GM23338 (cell line): ENCODE results near the gene CCNI2. TPM values are rescaled to one million over a fixed set of nuclear protein-coding genes. Genes with fewer than 3 reads are reported as not detected.
A peak's percentile ranks its signal among the peaks of the same experiment; 100 is the strongest.

Experiments
- ATAC-seq: fragments of 200-7000 bp; cut with Tn5 transposase; 3 replicates; pipeline ENCODE4 v1.9.1; 2020
- DNase-seq: peaks from one replicate; pipeline ENCODE4 v3.0.0-alpha.2; 2015; ENCODE audit warnings: low spot score
- H2AFZ ChIP-seq: fragments of 200-600 bp; sonication (generic); 2 replicates; pipeline ENCODE4 v1.8.0; 2016; ENCODE audit warnings: antibody characterized with exemption, mild to moderate bottlenecking, moderate library complexity
- H3F3A ChIP-seq: fragments of 200-600 bp; sonication (generic); replicated peaks from 2 replicates; pipeline ENCODE4 v1.8.0; 2017; ENCODE audit warnings: antibody characterized with exemption, mixed run types, low read depth
- H3K27ac ChIP-seq: fragments of 200-600 bp; sonication (generic); 2 replicates; pipeline ENCODE4 v1.6.1; 2016; ENCODE audit warnings: low read depth
- H3K27me3 ChIP-seq: fragments of 200-600 bp; sonication (generic); 2 replicates; pipeline ENCODE4 v1.8.0; 2016; ENCODE audit warnings: mild to moderate bottlenecking, mixed run types, moderate library complexity; ENCODE audit not compliant: insufficient read depth
- H3K36me3 ChIP-seq: fragments of 200-600 bp; sonication (generic); 2 replicates; pipeline ENCODE4 v1.8.0; 2016; ENCODE audit warnings: mild to moderate bottlenecking; ENCODE audit not compliant: insufficient read depth
- H3K4me1 ChIP-seq: fragments of 200-600 bp; sonication (generic); 2 replicates; pipeline ENCODE4 v1.8.0; 2016; ENCODE audit warnings: mild to moderate bottlenecking, moderate library complexity; ENCODE audit not compliant: insufficient read depth
- H3K4me2 ChIP-seq: fragments of 200-600 bp; sonication (generic); 2 replicates; pipeline ENCODE4 v1.7.1; 2017; ENCODE audit warnings: mixed run types
- H3K4me3 ChIP-seq: fragments of 200-600 bp; sonication (generic); 2 replicates; pipeline ENCODE4 v1.6.1; 2016; ENCODE audit warnings: mixed run types
- H3K79me2 ChIP-seq: fragments of 200-600 bp; sonication (generic); replicated peaks from 2 replicates; pipeline ENCODE4 v1.8.0; 2017; ENCODE audit warnings: mild to moderate bottlenecking; ENCODE audit not compliant: insufficient read depth
- H3K9me2 ChIP-seq: fragments of 200-600 bp; sonication (generic); 2 replicates; pipeline ENCODE4 v1.8.0; 2017; ENCODE audit not compliant: insufficient read depth
- H4K20me1 ChIP-seq: fragments of 200-600 bp; sonication (generic); replicated peaks from 2 replicates; pipeline ENCODE4 v1.8.0; 2017; ENCODE audit warnings: mild to moderate bottlenecking; ENCODE audit not compliant: insufficient read depth
- H3K27ac Mint-ChIP-seq: 2 replicates; pipeline ENCODE4 v1.8.0; 2020; ENCODE audit warnings: inconsistent platforms, mild to moderate bottlenecking, moderate library complexity, mixed read lengths
- H3K27me3 Mint-ChIP-seq: 3 replicates; pipeline ENCODE4 v1.8.0; 2022; ENCODE audit warnings: low read depth, mild to moderate bottlenecking, moderate library complexity, mixed read lengths, inconsistent platforms; ENCODE audit not compliant: insufficient read depth, poor library complexity
- H3K36me3 Mint-ChIP-seq: 3 replicates; pipeline ENCODE4 v1.8.0; 2021; ENCODE audit warnings: low read depth, mild to moderate bottlenecking, inconsistent platforms, moderate library complexity, mixed read lengths
- H3K4me1 Mint-ChIP-seq: 3 replicates; pipeline ENCODE4 v1.8.0; 2020; ENCODE audit warnings: mild to moderate bottlenecking, inconsistent platforms, mixed read lengths
- H3K4me3 Mint-ChIP-seq: 3 replicates; pipeline ENCODE4 v1.8.0; 2021; ENCODE audit warnings: moderate library complexity, mild to moderate bottlenecking, inconsistent platforms, mixed read lengths
- H3K9me3 Mint-ChIP-seq: 3 replicates; pipeline ENCODE4 v1.8.0; 2020; ENCODE audit warnings: moderate library complexity, mild to moderate bottlenecking, inconsistent platforms, mixed read lengths
- JUNB ChIP-seq: IDR thresholded peaks from one replicate; pipeline ENCODE4 v1.6.1; 2016; ENCODE audit warnings: antibody characterized with exemption; ENCODE audit not compliant: unreplicated experiment
- REST ChIP-seq: IDR thresholded peaks from one replicate; pipeline ENCODE4 v1.6.1; 2018; ENCODE audit warnings: antibody characterized with exemption; ENCODE audit not compliant: unreplicated experiment
- ZNF114 ChIP-seq: fragments of 250-450 bp; sonication (Bioruptor Pico); IDR thresholded peaks from 2 replicates; pipeline ENCODE4 v1.5.0; 2020; ENCODE audit warnings: mild to moderate bottlenecking, moderate library complexity
- ZNF331 ChIP-seq: fragments of 250-450 bp; sonication (Bioruptor Pico); IDR thresholded peaks from 2 replicates; pipeline ENCODE4 v1.5.0; 2020; ENCODE audit warnings: low read depth, mild to moderate bottlenecking, moderate library complexity
- polyA plus RNA-seq: library from polyadenylated mRNA; unstranded; fragments of >200 nt; fragmentation: Nextera tagmentation; extraction: Ambion mirVana; gene quantifications from 2 replicates; pipeline ENCODE4 v1.2.1, GENCODE V29; 2016
- total RNA-seq: library from RNA; depleted of rRNA; stranded (reverse); fragments of >200 nt; shearing (Covaris generic); gene quantifications from 2 replicates; pipeline ENCODE4 v1.2.3, GENCODE V29; 2014
- TF ChIP-seq, protein P1 (sequence below): IDR thresholded peaks from 2 replicates; pipeline ENCODE4 v1.6.1; 2016; ENCODE audit warnings: antibody characterized with exemption
- TF ChIP-seq, protein P2 (sequence below), 2 experiments: fragments of 200-600 bp in 1 of 2; sonication (generic) in 1 of 2; conservative IDR thresholded peaks; 2 replicates each; pipeline versions ENCODE4 v1.5.1 to v1.6.1; 2016 to 2017; ENCODE audit warnings: antibody characterized with exemption in 2 of 2, low read depth in 2 of 2, mild to moderate bottlenecking in 2 of 2, moderate library complexity in 1 of 2

CCNI2 gene
- total and polyA plus RNA-seq, 2 experiments from 2014 or later, result 0.55 to 2.5 TPM

DNA sequence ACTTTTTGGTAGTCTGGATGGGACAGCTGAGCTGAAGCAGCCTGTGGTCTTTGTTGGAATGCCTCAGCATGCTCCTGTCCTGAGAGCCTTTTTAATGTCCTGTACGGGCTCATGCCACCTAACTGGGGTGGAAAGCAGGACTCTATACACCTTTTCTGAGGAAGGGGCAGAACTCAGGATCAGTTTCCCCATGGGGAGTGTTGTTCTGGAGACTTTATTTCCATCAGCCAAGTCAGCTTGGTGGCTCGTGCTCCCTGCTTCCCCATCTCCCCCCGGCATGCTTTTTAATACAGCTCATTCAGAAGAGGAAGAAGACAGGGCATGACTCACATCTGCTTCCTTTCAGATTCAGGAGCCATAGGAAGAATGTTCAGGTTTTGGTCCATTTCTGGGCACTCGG is 34.9 kb downstream of the CCNI2 start:
- DNase-seq (no peak), ATAC-seq (no peak)
- Histone ChIP-seq H3K4me2 (no peak overlapping the region), H3K27ac (no peak overlapping the region), H3K4me1 (peaks cover 8% of the 10 kb centered on the region), H3K79me2 (no peaks in the 10 kb centered on the region), H3K9me2 (no peaks in the 10 kb centered on the region), H3K36me3 (no peaks in the 10 kb centered on the region), H3K27me3 (peaks cover 53% of the 10 kb centered on the region), H4K20me1 (no peaks in the 10 kb centered on the region), H3K4me3 (no peak overlapping the region), H3F3A (no peaks in the 10 kb centered on the region), H2AFZ (peak overlapping the region; percentile 28; the same call in 1 of the 2 replicates)
- peaks cover 19% of the 10 kb centered on the region for H3K27me3 Mint-ChIP-seq
- H3K36me3 Mint-ChIP-seq, result no peaks in the 10 kb centered on the region
- no peak overlapping the region for H3K27ac Mint-ChIP-seq
- TF ChIP-seq REST (no peak), JUNB (no peak), ZNF331 (CRISPR knock-in tag) (no peak)
- no peaks in the 10 kb centered on the region for H3K9me3 Mint-ChIP-seq
- H3K4me1 Mint-ChIP-seq, result peaks cover 14% of the 10 kb centered on the region
- no peak overlapping the region for H3K4me3 Mint-ChIP-seq

DNA sequence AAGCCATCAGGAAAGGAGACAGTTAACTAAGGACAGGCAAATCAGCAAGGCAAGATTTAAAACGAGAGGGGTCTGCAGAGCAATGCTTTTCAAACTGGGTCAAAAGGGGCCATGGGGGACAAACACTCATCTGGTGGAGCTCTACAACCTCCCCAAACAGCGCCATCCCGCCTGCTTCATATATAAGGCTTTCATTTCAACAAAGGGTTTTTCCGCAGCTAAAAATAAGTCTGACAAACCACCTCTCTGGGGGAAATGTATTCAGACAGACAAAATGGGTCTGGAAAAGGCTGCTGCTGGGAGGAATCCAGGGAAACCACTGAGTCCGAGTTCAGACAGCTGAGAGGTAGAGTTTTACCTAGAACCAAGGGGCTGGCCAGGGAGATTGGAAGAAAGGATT is 38.1 kb downstream of the CCNI2 start:
- Histone ChIP-seq H3K9me2 (no peaks in the 10 kb centered on the region), H3K27ac (no peak overlapping the region), H3F3A (no peaks in the 10 kb centered on the region), H4K20me1 (no peaks in the 10 kb centered on the region), H3K4me2 (no peak overlapping the region), H3K4me3 (no peak overlapping the region), H3K4me1 (no peaks in the 10 kb centered on the region), H3K79me2 (no peaks in the 10 kb centered on the region), H3K36me3 (no peaks in the 10 kb centered on the region), H2AFZ (peak overlapping the region; percentile 47; the same call in 1 of the 2 replicates), H3K27me3 (peaks cover 21% of the 10 kb centered on the region)
- peaks cover 9% of the 10 kb centered on the region for H3K27me3 Mint-ChIP-seq
- H3K9me3 Mint-ChIP-seq, result no peaks in the 10 kb centered on the region
- H3K27ac Mint-ChIP-seq, result no peak overlapping the region
- DNase-seq (no peak), ATAC-seq (no peak)
- no peak overlapping the region for H3K4me3 Mint-ChIP-seq
- peaks cover 11% of the 10 kb centered on the region for H3K4me1 Mint-ChIP-seq
- no peaks in the 10 kb centered on the region for H3K36me3 Mint-ChIP-seq
- TF ChIP-seq ZNF114, result no peak
- TF ChIP-seq JUNB, result no peak
- no peak for TF ChIP-seq REST
- TF ChIP-seq, protein P1, sequence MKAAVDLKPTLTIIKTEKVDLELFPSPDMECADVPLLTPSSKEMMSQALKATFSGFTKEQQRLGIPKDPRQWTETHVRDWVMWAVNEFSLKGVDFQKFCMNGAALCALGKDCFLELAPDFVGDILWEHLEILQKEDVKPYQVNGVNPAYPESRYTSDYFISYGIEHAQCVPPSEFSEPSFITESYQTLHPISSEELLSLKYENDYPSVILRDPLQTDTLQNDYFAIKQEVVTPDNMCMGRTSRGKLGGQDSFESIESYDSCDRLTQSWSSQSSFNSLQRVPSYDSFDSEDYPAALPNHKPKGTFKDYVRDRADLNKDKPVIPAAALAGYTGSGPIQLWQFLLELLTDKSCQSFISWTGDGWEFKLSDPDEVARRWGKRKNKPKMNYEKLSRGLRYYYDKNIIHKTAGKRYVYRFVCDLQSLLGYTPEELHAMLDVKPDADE, result no peak
- TF ChIP-seq, protein P2, sequence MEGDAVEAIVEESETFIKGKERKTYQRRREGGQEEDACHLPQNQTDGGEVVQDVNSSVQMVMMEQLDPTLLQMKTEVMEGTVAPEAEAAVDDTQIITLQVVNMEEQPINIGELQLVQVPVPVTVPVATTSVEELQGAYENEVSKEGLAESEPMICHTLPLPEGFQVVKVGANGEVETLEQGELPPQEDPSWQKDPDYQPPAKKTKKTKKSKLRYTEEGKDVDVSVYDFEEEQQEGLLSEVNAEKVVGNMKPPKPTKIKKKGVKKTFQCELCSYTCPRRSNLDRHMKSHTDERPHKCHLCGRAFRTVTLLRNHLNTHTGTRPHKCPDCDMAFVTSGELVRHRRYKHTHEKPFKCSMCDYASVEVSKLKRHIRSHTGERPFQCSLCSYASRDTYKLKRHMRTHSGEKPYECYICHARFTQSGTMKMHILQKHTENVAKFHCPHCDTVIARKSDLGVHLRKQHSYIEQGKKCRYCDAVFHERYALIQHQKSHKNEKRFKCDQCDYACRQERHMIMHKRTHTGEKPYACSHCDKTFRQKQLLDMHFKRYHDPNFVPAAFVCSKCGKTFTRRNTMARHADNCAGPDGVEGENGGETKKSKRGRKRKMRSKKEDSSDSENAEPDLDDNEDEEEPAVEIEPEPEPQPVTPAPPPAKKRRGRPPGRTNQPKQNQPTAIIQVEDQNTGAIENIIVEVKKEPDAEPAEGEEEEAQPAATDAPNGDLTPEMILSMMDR (conservative IDR thresholded peaks at IDR 0.05; ENCODE audit: low read depth in 2 of 2), result no peak
